Suppressor macrophage treated with lipopolysaccharide for 1 hour (primary cell): Measurements from ENCODE around the gene CSRNP3.
"Not testable (repeated sequence)": the region's sequence is repeated elsewhere in the genome, so short reads cannot be mapped to it uniquely, and the experiment has no call there.

ENCODE experiments used
- DNase-seq, 3 donors: peaks; one replicate each; pipeline ENCODE4 v3.0.0-alpha.2; 2020 to 2022

CSRNP3 gene

GRCh38 chr2:165558832-165559231 lies 89.3 kb downstream of the CSRNP3 start:
- no peak for DNase-seq

DNA sequence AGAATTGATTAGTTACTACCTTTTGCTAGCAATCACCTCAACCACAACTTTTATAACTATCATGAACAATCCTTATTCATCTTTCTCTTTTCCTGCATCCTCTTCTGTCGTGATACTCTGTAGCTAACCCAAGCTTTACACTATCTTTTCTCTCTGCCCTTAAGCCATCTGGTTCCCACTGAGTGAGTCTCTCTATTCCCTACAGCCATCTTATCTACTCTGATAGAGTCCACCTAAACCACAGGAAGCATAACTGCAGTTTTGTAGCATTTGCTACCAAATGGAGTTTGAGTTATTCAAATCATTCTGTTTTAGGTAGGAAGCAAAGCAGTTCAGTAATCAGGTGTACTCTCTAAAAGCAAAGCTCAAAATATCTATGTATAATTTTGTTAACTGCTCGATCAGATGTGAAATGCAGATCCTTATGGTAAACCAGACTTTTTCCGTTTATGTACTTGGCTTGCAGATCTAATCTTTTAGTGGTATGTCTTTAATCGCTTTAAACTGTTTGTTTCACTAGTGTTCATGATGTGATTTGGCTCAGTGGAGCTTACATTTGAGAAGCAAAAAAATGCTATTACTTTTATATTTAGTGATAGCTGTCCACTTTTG lies 91.0 kb downstream of the CSRNP3 start:
- DNase-seq, result no peak

DNA sequence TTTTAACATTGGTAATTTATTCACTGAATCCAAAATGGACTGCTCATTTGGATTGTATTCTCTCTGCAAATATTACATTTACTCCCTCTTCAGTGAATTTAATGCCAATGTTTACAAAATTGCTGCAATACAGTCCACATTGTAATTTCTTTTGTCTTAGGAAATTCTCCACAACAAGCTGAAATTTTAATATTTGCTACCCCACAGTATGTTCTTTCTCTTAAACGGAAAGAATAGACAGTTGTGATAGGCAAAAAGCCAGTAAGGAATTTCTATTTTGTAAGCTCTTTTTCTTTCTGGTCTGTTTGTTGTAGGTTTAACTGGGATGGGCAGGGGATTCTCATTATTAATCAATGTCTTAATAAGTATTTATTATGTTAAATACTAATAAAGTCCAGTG lies 92.0 kb downstream of the CSRNP3 start:
- no peak for DNase-seq

DNA sequence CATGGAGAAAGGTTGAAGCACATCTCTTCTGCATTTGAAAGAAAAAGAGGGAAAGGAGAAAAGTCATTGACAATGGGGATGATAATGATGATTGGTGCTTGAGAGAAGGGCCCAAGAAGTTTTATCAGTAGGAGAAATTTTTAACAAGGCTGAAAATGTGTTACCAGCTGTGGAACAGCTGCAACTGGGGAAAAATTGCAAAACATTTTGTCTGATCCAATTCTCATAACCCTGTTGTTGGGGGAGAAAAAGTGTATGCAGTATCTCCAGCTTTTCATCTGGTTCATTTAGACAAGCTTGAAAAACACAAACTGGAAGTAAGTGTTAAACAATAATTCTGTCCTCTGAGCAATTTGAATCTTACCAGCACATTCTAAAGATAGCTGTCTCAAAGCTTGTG lies 92.7 kb downstream of the CSRNP3 start:
- DNase-seq, result no peak

- no peak for DNase-seq
These were observed 94.1 kb downstream of the CSRNP3 start for GRCh38 chr2:165563468-165564225.

GRCh38 chr2:165566008-165566407 lies 96.5 kb downstream of the CSRNP3 start:
- DNase-seq, result no peak

DNA sequence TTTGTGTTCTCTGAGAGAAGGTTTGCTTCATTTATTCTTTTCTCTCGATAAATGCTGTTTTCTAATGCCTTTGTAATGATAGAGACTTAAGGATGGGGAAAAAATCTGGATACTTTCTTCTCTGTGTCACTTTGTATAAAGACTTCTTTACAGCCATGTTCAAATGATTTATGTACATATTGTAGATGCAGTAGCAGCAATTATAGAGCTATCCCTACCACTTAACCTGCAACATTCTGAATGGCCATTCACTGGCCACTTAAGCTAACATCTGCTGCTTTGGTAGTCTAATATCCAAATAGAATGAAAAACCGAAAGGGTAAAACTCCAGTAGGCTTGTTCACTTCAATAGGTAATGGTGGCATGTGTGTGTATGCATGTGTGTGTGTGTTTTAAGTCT lies 97.8 kb downstream of the CSRNP3 start:
- DNase-seq, result no peak

DNA sequence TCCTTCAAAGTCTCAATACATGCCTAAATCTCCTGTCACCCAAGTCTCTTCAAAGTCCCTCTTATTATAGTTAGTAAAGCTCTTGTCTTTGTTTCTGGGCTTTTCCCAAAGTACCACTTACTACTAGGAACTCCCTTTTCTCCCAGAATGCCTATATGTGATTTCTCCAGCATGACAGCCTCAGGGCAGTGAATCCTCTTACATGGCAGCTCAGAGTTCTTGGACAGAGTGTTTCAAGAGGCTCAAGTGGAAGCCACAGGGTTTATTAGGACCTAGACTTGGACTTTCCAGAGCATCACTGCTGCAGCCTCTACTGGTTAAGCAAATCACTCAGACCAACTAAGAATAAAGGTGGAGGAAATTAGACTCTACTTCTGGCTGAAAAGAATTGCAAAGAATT lies 98.9 kb downstream of the CSRNP3 start:
- no peak for DNase-seq

DNA sequence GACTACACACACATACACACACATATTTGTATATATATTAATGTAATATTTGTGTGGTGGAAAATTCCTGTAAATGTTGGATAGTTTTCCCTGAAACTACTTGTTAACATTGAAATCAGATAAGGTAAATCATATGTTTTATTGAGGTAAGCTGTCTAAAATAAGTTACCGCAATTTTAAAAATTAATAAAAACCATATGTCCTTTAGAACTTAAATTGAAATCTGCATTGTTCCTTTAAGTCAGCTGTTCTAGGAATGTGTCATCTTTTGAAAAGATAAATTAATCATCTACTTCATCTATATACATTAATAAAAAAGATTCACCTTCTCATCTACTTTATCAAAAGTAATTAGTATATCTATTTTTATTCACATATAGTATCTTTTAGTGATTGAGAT lies 102.0 kb downstream of the CSRNP3 start:
- DNase-seq, result no peak

GRCh38 chr2:165572151-165572550 lies 102.7 kb downstream of the CSRNP3 start:
- DNase-seq, result no peak

DNA sequence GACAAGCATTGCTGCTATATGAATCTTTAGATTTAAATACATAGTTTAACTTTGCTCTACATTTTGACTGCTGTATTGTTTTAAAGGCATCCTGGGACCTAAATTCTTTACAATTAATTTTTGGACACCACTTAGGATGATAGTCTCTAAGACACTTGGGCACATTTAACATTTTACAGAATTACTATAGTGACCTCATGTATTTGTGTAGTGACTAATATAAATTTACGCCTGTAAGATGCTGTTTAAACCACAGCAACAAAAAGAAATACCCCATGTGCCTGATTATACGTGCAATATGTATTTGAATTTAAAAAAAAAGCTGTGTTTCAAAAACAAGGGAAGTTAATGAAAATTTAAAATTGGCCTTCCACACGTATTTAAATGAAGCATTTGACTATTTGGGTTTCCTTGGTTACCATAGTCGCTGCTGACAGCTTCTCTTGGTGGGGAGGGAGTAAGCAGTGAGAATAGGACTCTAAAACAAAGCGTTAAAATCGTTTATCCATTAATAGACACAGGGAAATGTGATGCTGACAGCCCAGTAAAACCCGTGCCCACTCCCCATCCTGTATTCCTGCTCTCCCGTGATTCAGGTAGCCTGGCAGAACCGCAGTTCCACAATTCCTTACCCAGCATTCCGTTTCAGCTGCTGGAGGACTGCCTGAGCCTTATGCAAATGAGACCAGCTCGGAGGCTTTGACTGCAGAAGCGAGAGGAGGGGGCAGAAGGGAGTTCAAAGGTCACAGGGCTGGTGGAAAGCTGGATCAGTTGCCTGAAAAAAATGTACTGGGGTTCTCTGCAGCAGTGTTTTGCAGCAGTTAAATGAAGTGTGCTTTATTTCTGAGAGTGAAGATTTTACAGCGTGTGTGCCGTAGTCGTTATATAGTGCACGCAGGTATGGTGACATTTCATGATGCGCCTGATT lies 104.3 kb downstream of the CSRNP3 start:
- no peak for DNase-seq

DNA sequence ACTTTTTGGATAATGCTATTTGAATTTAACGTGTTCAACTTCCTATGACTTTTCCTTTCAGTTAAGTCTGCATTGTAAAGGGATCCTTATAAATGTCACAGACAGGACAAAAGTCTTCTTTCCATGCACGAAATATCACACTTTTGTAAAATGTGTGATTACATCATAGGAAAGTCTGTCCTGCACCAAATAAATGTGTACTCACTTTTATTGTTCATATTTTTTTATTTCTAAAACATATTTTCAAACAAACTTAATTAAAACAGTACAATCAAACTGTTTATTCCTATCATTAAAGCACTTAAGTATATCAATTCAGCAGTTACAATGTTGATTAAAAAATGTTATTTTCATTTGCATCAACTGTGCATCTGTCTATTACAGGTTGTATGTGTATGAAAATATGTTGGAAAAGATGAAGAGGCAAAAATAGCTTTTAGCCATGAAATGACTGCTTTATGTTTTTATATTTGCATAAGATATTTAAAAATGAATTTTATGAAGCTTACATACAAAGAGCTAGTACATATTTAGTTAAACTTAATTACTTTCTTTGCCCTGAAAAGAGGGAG lies 105.6 kb downstream of the CSRNP3 start:
- DNase-seq, result no peak

- DNase-seq, result no peak
These were observed 107.1 kb downstream of the CSRNP3 start for GRCh38 chr2:165576409-165577154.

- no peak for DNase-seq
These were observed 112.9 kb downstream of the CSRNP3 start for GRCh38 chr2:165582409-165582808.

- DNase-seq, result no peak
These were observed 113.5 kb downstream of the CSRNP3 start for GRCh38 chr2:165582863-165583506.

GRCh38 chr2:165584126-165584654 lies 114.7 kb downstream of the CSRNP3 start:
- no peak for DNase-seq

DNA sequence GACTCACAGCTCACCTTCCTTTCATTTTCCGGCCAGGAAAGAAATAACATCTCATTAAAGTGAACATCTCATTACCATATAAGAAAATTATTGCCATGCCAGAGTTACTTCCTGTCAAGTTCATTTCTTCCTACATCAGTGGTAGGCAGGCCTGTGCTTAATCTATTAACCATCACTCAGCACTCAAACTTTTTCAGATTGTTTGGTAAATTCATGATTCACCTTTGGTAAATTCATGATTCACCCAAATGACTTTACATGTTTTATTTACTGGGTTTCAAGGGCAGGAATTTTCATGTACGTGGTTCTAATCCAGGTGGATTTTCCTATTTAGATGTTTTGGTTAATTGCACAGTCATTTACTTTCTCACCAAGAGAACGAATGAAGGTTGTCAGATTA lies 116.5 kb downstream of the CSRNP3 start:
- no peak for DNase-seq

DNA sequence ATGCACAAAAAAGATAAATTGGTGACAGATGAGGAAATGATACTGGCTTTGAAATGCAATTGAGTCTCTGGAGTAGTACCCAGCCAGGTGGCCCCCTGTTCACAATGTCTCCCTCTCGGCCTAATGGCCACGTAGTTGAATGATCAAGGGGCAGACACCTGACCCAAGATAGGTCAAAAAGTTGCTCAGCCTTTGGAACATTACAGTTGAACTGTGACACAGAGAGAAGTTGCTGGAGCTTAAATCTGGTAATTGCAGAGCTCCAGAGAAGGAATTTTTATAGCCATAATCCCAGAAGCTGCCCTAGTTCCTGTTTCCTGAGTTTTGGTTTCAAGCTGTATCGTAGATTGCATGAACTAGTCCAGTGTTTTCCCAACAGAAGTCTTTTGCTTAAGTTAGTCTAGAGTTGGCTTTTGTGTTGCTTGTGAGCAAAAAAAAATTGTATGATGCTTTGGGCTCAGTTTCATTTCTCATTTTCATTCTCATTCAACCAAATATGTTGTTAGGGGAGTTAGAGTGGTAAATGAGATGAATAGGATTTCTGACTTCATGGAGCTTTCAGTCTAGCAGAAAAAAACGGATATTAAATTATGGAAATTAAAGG lies 117.9 kb downstream of the CSRNP3 start:
- peak; percentile 22 to 39 (median 30) for DNase-seq

GRCh38 chr2:165590999-165591398 lies 121.5 kb downstream of the CSRNP3 start:
- not testable (repeated sequence) for DNase-seq

DNA sequence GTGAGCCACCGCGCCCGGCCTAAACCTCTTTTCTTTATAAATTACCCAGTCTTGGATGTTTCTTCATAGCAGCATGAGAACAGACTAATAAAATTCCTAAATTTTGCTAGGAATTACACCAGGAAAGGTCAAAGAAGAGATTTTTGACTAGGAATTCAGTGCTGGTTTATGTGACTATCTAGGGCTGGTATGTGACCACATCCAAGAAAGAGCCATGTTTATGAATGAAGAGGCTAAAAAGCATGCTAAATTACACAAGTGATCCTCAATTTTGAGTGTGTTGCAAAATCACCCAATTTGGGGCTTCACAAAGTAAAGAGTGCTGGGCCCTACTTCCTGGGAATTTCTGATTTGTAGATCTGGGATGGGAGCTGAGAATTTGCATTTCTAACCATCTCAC lies 123.6 kb downstream of the CSRNP3 start:
- no peak for DNase-seq

DNA sequence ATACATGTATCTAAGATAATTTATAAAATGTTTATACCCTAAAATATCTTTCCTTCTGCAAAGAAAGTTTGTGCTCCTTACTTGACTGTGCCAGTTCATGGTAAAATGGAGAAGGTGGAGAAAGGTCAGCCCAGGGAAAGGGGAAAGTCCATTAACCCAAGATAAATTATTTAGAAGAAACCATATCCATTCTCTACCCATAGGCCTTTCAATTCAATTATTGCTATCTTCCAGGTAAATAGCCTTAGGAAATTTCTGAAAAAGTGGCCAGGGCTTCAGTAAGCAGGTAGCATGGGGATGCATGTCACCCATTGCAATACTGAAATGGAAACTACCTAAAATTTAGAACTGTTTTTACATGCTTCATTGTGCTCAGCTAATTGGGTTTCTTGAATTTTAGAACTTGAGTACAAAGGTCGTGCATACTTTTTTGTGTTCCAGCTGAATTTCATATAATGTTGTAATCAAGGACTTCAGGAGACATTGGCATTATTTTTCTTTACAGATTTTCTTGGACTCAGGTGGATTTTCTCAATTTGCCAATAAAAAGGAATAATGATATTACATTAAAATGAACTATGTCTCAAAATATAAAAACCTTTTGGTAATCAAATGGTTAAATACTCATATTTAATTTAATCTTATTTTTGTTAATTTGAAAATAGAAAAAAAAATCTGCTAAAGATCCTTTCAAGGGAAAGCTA lies 124.9 kb downstream of the CSRNP3 start:
- DNase-seq, result no peak
